Measurements from ENCODE around the gene KCNT2.

The KCNT2 gene

GRCh38 chr1:196462086-196462485 lies 146.2 kb downstream of the KCNT2 start:
- no peaks in the 10 kb centered on the region for H3K27me3 ChIP-seq
- no peaks in the 10 kb centered on the region for H3K4me1 ChIP-seq (ENCODE audit: control insufficient read depth in 1 of 2, insufficient read depth in 1 of 2, low read depth in 1 of 2, low read length in 1 of 2)
- H3K36me3 ChIP-seq = no peaks in the 10 kb centered on the region
- no peak overlapping the region for H3K4me3 ChIP-seq (ENCODE audit: low read depth in 1 of 2, low read length in 1 of 2)
- TF ChIP-seq CTCF (IDR thresholded peaks at IDR 0.05) = no peak
- H3K27ac ChIP-seq = no peak overlapping the region
- H3K9me3 ChIP-seq = no peaks in the 10 kb centered on the region

DNA sequence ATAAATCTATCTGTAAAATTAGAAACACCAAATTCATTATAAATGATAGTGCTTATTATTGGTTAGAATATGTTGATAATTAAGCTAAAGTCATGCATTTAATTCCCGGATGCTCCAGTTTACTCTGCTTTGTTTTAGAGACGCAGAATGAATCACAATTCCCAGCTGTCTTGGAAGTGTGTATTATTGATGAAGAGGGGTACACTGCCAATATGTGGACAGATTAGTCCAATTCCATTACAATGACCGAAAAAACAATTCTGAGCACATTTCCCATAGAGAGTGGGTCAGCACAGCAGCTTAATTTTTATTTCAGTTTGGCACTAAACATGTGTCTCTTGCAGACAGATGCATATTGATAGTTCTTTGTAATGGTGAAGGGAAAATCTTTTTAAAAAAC lies 146.7 kb downstream of the KCNT2 start:
- no peaks in the 10 kb centered on the region for H3K27me3 ChIP-seq
- no peaks in the 10 kb centered on the region for H3K4me1 ChIP-seq (ENCODE audit: control insufficient read depth in 1 of 2, insufficient read depth in 1 of 2, low read depth in 1 of 2, low read length in 1 of 2)
- TF ChIP-seq CTCF (IDR thresholded peaks at IDR 0.05) = no peak
- no peak overlapping the region for H3K4me3 ChIP-seq (ENCODE audit: low read depth in 1 of 2, low read length in 1 of 2)
- no peaks in the 10 kb centered on the region for H3K9me3 ChIP-seq
- no peak overlapping the region for H3K27ac ChIP-seq
- H3K36me3 ChIP-seq = no peaks in the 10 kb centered on the region

DNA sequence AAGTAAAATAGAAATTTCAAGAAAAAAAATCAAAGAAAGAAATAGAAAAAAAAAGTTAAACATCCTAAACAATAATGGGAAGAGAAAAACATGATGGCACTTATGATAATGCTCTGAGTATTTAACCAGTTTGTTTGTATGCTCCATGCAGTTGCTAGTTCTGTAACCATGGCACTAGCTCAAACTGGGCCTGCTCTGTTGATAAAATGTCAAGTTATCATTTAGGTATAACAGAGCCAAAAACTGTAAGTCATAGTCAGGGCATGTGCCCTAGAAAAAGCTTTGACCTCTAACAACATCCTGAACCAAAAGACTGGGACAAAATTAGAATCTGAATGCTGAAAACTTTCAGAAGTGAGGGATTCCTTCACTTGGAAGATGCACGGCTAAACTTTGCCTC lies 148.9 kb downstream of the KCNT2 start:
- no peak for TF ChIP-seq CTCF (IDR thresholded peaks at IDR 0.05)
- Histone ChIP-seq H3K27me3 (no peaks in the 10 kb centered on the region), H3K4me1 (ENCODE audit: control insufficient read depth in 1 of 2, insufficient read depth in 1 of 2, low read depth in 1 of 2, low read length in 1 of 2) (no peaks in the 10 kb centered on the region)

GRCh38 chr1:196454792-196455191 lies 153.4 kb downstream of the KCNT2 start:
- Histone ChIP-seq H3K4me3 (ENCODE audit: low read depth in 1 of 2, low read length in 1 of 2) (no peak overlapping the region), H3K36me3 (no peaks in the 10 kb centered on the region), H3K9me3 (no peaks in the 10 kb centered on the region), H3K27ac (no peak overlapping the region), H3K27me3 (no peaks in the 10 kb centered on the region), H3K4me1 (ENCODE audit: control insufficient read depth in 1 of 2, insufficient read depth in 1 of 2, low read depth in 1 of 2, low read length in 1 of 2) (no peaks in the 10 kb centered on the region)
- TF ChIP-seq CTCF (IDR thresholded peaks at IDR 0.05) = no peak

More for the DNA sequence above, 148.9 kb downstream of the KCNT2 start:
- no peak overlapping the region for H3K4me3 ChIP-seq (ENCODE audit: low read depth in 1 of 2, low read length in 1 of 2)
- no peak overlapping the region for H3K27ac ChIP-seq
- no peaks in the 10 kb centered on the region for H3K9me3 ChIP-seq
- no peaks in the 10 kb centered on the region for H3K36me3 ChIP-seq

DNA sequence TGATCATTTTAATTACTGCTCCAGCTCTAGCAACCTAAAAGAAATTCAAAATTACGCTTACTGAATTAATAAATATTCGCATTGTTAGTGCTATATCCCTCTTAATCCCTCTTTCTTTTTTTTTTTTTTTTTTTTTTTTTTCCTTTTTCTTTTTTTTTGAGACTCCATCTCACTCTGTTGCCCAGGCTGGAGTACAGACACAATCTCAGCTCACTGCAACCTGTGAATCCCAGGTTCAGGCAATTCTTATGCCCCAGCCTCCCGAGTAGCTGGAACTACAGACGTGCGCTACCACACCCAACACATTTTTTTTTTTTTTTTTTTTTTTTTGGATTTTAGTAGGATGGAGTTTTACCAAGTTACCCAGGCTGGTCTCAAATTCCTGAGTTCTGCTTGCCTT lies 157.1 kb downstream of the KCNT2 start:
- no peak overlapping the region for H3K4me3 ChIP-seq (ENCODE audit: low read depth in 1 of 2, low read length in 1 of 2)
- no peak for TF ChIP-seq CTCF (IDR thresholded peaks at IDR 0.05)
- no peaks in the 10 kb centered on the region for H3K4me1 ChIP-seq (ENCODE audit: control insufficient read depth in 1 of 2, insufficient read depth in 1 of 2, low read depth in 1 of 2, low read length in 1 of 2)
- H3K27ac ChIP-seq = no peak overlapping the region
- H3K36me3 ChIP-seq = no peaks in the 10 kb centered on the region
- no peaks in the 10 kb centered on the region for H3K9me3 ChIP-seq
- no peaks in the 10 kb centered on the region for H3K27me3 ChIP-seq

Measured in neutrophil (primary cell).